Measurements from ENCODE around the gene ALG3. TPM values are rescaled to one million over a fixed set of nuclear protein-coding genes. Genes with fewer than 3 reads are reported as not detected.
A peak's percentile ranks its signal among the peaks of the same experiment; 100 is the strongest.

ALG3 gene
- total and polyA plus RNA-seq, 2 donors (not counting 3 experiments of a cell fraction or from before 2014, with no cell fraction given): 42.9 to 99.9 TPM

- no TSS peak for BruUV-seq (replicated peaks)
- no peak overlapping the region for H2AFZ ChIP-seq (ENCODE audit: low read depth, low read length)
- no peak for FAIRE-seq
- no peaks in the 10 kb centered on the region for H3K9me1 ChIP-seq (replicated peaks; ENCODE audit: control insufficient read depth, extremely low read depth, insufficient read depth, low read length)
- H3K9ac ChIP-seq (replicated peaks; ENCODE audit: extremely low read depth, insufficient read depth, low read length): no peak overlapping the region
- H3K4me2 ChIP-seq (ENCODE audit: insufficient read depth, low read length): peak overlapping the region; percentile 3
- TF ChIP-seq, protein P1, sequence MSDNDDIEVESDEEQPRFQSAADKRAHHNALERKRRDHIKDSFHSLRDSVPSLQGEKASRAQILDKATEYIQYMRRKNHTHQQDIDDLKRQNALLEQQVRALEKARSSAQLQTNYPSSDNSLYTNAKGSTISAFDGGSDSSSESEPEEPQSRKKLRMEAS (IDR thresholded peaks at IDR 0.05; ENCODE audit: insufficient read depth, insufficient read length): no peak
- TF ChIP-seq MYC (IDR thresholded peaks at IDR 0.05; ENCODE audit: low read depth, low read length) (no peak), FOS (IDR thresholded peaks at IDR 0.05; ENCODE audit: borderline replicate concordance, insufficient read depth, low read length) (no peak), POLR2A (IDR thresholded peaks at IDR 0.05; ENCODE audit: low read depth, low read length) (no peak), GATA2 (IDR thresholded peaks at IDR 0.05; ENCODE audit: insufficient read depth, insufficient read length, low read depth, low read length) (no peak), POLR2AphosphoS5 (IDR thresholded peaks at IDR 0.05; ENCODE audit: insufficient read depth, low read depth, low read length) (no peak), CTCF (IDR thresholded peaks at IDR 0.05; ENCODE audit: extremely low read depth in 1 of 2, insufficient read depth in 1 of 2, low read depth in 1 of 2, low read length in 2 of 2) (no peak), EZH2 (IDR thresholded peaks at IDR 0.05; ENCODE audit: borderline replicate concordance, low read depth, low read length, severe bottlenecking) (no peak), JUN (IDR thresholded peaks at IDR 0.05; ENCODE audit: borderline replicate concordance, insufficient read depth, insufficient read length, low read depth) (no peak)
- H3K27ac ChIP-seq (ENCODE audit: insufficient read depth, low read depth, low read length): no peak overlapping the region
- no peaks in the 10 kb centered on the region for H4K20me1 ChIP-seq (replicated peaks; ENCODE audit: control insufficient read depth, extremely low read depth, insufficient read depth, low read length)
- POLR2A ChIA-PET: no interaction called here
- dilution Hi-C loops (cut with MboI; ENCODE audit: extremely low pct_ligation_motif_present, low sequenced_read_pairs): no loop called here
- no peaks in the 10 kb centered on the region for H3K36me3 ChIP-seq (ENCODE audit: control insufficient read depth in 2 of 2, extremely low read depth in 1 of 2, insufficient read depth in 2 of 2, low read length in 2 of 2)
- no peaks in the 10 kb centered on the region for H3K9me3 ChIP-seq (replicated peaks; ENCODE audit: control insufficient read depth, insufficient read depth, low read length)
- H3K79me2 ChIP-seq (ENCODE audit: control insufficient read depth, insufficient read depth, low read length): no peaks in the 10 kb centered on the region
- intact Hi-C loops (cut with micrococcal nuclease): loop anchor here (1.0 kb wide), 1 partner anchor 20 kb away; no protein-coding TSS in a partner anchor
- no peak overlapping the region for H3K4me3 ChIP-seq (replicated peaks in 1 of 3; ENCODE audit: insufficient read depth in 1 of 3, low read depth in 1 of 3, low read length in 3 of 3)
- CTCF ChIA-PET: interaction anchor here (0.7 to 3.4 kb wide), 6 partner anchors 10 to 125 kb away, joined by 3 to 16 read pairs (median 4); partner anchors contain the start of genes EEF1AKMT4 and EIF2B5
- DNase-seq (ENCODE audit: low read depth, low spot score): no peak
- H3K27me3 ChIP-seq (ENCODE audit: control insufficient read depth in 2 of 2, insufficient read depth in 2 of 2, low read length in 2 of 2): peaks cover 26 to 36% of the 10 kb centered on the region in 2 experiments
- H3K4me1 ChIP-seq (ENCODE audit: control insufficient read depth, extremely low read depth, insufficient read depth, low read length): peaks cover 13% of the 10 kb centered on the region
These were observed 11.3 kb upstream of the ALG3 start for GRCh38 chr3:184259878-184260723.

Data from endothelial cell of umbilical vein (primary cell).